Cardiac ventricle fibroblast (primary cell): ENCODE measurements around the gene ARHGEF12. TPM values are rescaled to one million over a fixed set of nuclear protein-coding genes. Genes with fewer than 3 reads are reported as not detected.

Experiments
- total RNA-seq: library from RNA; depleted of rRNA; stranded (reverse); fragments of >200 nt; gene quantifications from 2 replicates; pipeline ENCODE4 v1.2.3, GENCODE V29; 2015

The ARHGEF12 gene
- 47.1 and 50.2 TPM in 2 replicates for total RNA-seq

DNA sequence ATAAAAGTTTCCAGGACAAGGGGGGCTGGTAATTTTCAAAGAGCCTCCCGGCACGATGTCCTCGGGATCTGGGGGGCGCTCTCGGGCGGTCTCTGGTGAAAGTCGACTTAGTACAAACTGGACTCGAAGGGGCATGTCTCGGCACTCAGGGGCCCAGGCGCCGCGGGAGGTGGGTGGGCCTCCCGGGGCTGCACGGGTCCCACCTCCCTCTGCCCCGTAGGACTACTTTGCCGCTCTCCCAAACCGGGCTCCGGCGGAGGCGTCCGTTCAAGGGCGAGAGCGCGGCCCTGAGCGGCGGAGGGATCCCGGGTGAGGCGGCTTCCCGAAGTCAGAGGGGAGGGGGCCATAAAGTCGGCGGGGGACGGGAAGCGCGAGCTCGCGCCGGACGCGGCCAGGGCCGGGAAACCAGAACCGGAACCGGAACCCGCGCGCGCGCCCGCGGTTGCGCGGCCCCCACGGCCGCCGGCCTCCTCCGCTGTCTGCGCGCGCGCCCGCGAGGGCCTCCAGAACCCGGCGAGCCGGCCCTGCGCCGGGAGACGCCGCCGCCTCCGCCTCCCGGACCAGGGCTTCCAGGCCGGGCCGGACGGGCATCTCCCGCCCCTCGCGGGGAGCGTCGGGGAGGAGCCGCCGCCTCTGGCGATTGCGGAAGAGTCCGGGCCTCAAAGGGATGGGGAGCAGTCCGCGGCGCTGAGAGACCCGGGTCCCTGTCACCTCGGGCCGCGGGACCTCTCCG is at the start of gene ARHGEF12:
Gene ARHGEF12 (plus strand): TSS at position 506 of the 733 bp plus-strand sequence. CDS start 831 bp downstream, outside the sequence.

DNA sequence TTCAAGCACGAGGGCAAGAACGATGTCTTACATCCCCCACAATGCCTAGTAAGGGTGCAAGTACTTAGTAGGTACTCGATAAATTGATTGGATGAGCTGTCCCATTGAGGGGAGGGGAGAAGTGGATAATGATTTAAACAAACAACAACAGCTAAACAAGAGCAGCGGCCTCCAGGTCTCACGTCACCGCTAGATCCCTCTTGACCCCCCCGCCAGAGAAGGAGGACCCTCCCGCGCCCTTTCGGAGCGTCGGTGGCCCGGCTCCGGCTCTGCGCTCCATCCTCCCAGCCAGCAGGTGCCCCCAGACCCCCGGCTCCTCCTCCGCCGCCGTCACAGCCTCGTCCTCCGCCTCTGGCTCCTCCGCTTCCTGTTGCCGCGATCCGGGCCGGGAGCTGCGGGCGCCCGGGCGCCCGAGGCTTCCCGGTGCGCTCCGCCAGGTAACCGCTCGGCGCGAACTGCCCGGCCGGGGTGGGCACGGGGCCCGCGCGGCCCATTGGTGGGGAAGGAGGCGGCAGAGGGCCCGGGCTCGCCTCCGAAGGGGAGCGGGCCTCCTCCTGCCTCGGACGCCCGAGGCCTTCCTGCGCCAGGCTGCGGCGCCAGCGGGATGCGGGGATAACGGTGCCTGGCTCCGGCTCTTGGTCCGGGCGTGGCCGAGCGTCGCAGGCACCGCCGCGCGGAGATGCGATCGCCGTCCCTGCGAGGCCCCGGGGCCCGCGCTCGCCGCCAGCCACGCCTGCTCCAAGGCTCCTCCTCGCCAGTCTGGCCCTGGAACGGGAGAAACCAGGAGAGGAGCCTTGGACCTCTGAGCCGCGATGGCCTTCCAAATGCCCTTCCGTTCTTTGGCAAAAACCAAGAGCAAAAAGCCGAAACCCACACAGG is 11.0 kb upstream of the ARHGEF12 start, which contains the start of gene TLCD5:
Gene TLCD5 (plus strand): TSS at position 368 of the 879 bp plus-strand sequence. CDS start 2,143 bp downstream, outside the sequence.

GRCh38 chr11:120511116-120511819 is 175.1 kb downstream of the ARHGEF12 start, which contains the start of gene GRIK4:
TSS of gene GRIK4 (plus strand) at chr11:120511748. CDS start at chr11:120660319, 148,571 bp downstream.

Other genes with a start within 250 kb of the ARHGEF12 start
- not detected in 2 replicates for gene TRIM29, start 198.3 kb upstream of the ARHGEF12 start, total RNA-seq
- 169 and 217 TPM in 2 replicates for gene OAF, start 125.4 kb upstream of the ARHGEF12 start, total RNA-seq
- gene POU2F3, start 96.3 kb upstream of the ARHGEF12 start, total RNA-seq, result not detected in 2 replicates
- 2.8 and 5.6 TPM in 2 replicates for gene TLCD5, start 11.1 kb upstream of the ARHGEF12 start, total RNA-seq
- not detected in 2 replicates for gene GRIK4, start 175.3 kb downstream of the ARHGEF12 start, total RNA-seq